PFSK-1 (cell line): Measurements from ENCODE around the gene RETSAT.

Experiments
- FOXP2 ChIP-seq: optimal IDR thresholded peaks from 2 replicates; pipeline ENCODE3; 2011; ENCODE audit warnings: borderline replicate concordance, control low read depth, inconsistent platforms; ENCODE audit not compliant: insufficient read depth; ENCODE audit errors: extremely low read length, extremely low read depth
- POLR2AphosphoS5 ChIP-seq: IDR thresholded peaks from 2 replicates; pipeline ENCODE4 v1.6.1; 2012; ENCODE audit warnings: low read depth, mild to moderate bottlenecking, control low read depth, low read length, moderate library complexity
- SIN3A ChIP-seq: IDR thresholded peaks from 2 replicates; pipeline ENCODE4 v1.6.1; 2012; ENCODE audit warnings: mild to moderate bottlenecking, low read length, moderate library complexity, borderline replicate concordance; ENCODE audit not compliant: insufficient read depth
- TAF1 ChIP-seq: IDR thresholded peaks from 2 replicates; pipeline ENCODE4 v1.6.1; 2012; ENCODE audit warnings: low read length, control low read depth, borderline replicate concordance; ENCODE audit not compliant: insufficient read depth
- TF ChIP-seq, protein P1 (sequence below), 2 experiments: IDR thresholded peaks; 2 replicates each; pipeline versions ENCODE4 v1.6.1 to v1.8.0; 2011 to 2012; ENCODE audit warnings: low read depth in 2 of 2, low read length in 2 of 2, control low read depth in 1 of 2, inconsistent platforms in 1 of 2, mild to moderate bottlenecking in 1 of 2, moderate library complexity in 1 of 2; ENCODE audit not compliant: insufficient read depth in 1 of 2

DNA sequence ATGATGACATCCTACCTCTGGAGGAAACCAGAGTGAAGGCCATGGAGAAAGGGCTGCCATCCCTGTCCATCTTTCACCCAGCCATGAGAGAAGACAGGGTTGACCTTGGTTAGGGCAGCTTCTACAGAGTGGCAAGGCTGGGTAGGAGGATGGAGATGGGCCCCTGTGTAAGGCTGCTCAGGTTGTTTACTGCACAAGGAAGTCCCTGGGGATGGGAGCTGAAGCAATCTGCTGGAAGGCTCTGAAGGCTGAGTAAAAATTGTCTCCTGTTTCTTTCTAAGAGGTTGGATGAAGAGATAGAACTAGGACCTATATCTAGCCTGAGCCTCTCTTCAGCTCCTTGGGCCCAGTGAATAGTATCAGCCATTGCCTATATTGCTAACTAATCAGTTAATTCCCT lies 14.6 kb upstream of the RETSAT start:
- TF ChIP-seq TAF1: no peak
- no peak for TF ChIP-seq SIN3A
- TF ChIP-seq POLR2AphosphoS5: no peak
- TF ChIP-seq, protein P1, sequence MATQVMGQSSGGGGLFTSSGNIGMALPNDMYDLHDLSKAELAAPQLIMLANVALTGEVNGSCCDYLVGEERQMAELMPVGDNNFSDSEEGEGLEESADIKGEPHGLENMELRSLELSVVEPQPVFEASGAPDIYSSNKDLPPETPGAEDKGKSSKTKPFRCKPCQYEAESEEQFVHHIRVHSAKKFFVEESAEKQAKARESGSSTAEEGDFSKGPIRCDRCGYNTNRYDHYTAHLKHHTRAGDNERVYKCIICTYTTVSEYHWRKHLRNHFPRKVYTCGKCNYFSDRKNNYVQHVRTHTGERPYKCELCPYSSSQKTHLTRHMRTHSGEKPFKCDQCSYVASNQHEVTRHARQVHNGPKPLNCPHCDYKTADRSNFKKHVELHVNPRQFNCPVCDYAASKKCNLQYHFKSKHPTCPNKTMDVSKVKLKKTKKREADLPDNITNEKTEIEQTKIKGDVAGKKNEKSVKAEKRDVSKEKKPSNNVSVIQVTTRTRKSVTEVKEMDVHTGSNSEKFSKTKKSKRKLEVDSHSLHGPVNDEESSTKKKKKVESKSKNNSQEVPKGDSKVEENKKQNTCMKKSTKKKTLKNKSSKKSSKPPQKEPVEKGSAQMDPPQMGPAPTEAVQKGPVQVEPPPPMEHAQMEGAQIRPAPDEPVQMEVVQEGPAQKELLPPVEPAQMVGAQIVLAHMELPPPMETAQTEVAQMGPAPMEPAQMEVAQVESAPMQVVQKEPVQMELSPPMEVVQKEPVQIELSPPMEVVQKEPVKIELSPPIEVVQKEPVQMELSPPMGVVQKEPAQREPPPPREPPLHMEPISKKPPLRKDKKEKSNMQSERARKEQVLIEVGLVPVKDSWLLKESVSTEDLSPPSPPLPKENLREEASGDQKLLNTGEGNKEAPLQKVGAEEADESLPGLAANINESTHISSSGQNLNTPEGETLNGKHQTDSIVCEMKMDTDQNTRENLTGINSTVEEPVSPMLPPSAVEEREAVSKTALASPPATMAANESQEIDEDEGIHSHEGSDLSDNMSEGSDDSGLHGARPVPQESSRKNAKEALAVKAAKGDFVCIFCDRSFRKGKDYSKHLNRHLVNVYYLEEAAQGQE (IDR thresholded peaks at IDR 0.05; ENCODE audit: insufficient read depth in 1 of 2, low read depth in 2 of 2, low read length in 2 of 2): no peak
- TF ChIP-seq FOXP2: no peak
